Neural cell (in vitro differentiated cells): ENCODE results near the gene CCNI. TPM values are rescaled to one million over a fixed set of nuclear protein-coding genes. Genes with fewer than 3 reads are reported as not detected.

Experiments
- H2AFZ ChIP-seq: fragments of 200-600, 300-800 bp; sonication (generic), shearing (Covaris generic); 2 replicates; pipeline ENCODE4 v1.6.0; 2014; ENCODE audit warnings: low read depth, mild to moderate bottlenecking, antibody characterized with exemption, low read length, moderate library complexity
- H3F3A ChIP-seq: fragments of 200-600 bp; shearing (Covaris generic); 2 replicates; pipeline ENCODE4 v1.6.1; 2016; ENCODE audit warnings: mild to moderate bottlenecking, moderate library complexity, mixed read lengths, antibody characterized with exemption, low read length; ENCODE audit not compliant: insufficient read depth, poor library complexity, severe bottlenecking
- H3K27ac ChIP-seq: fragments of 200-600, 300-800 bp; sonication (generic), shearing (Covaris generic); 2 replicates; pipeline ENCODE4 v1.5.1; 2014; ENCODE audit warnings: mild to moderate bottlenecking, low read length, moderate library complexity
- H3K27me3 ChIP-seq: fragments of 300-800, 200-600 bp; sonication (generic), shearing (Covaris generic); 2 replicates; pipeline ENCODE4 v1.6.0; 2014; ENCODE audit warnings: mild to moderate bottlenecking, low read depth, low read length, moderate library complexity; ENCODE audit not compliant: insufficient read depth
- H3K36me3 ChIP-seq: fragments of 300-800, 200-600 bp; sonication (generic), shearing (Covaris generic); 2 replicates; pipeline ENCODE4 v1.5.1; 2014; ENCODE audit warnings: mild to moderate bottlenecking, antibody characterized with exemption, low read length, moderate library complexity; ENCODE audit not compliant: insufficient read depth
- H3K4me2 ChIP-seq: fragments of 300-800, 200-600 bp; sonication (generic), shearing (Covaris generic); 2 replicates; pipeline ENCODE4 v1.6.0; 2014; ENCODE audit warnings: mild to moderate bottlenecking, low read length
- H3K4me3 ChIP-seq: fragments of 300-800, 200-600 bp; sonication (generic), shearing (Covaris generic); 2 replicates; pipeline ENCODE4 v1.5.1; 2014; ENCODE audit warnings: mild to moderate bottlenecking, low read length, moderate library complexity
- H3K79me2 ChIP-seq: fragments of 200-600 bp; shearing (Covaris generic); replicated peaks from 2 replicates; pipeline ENCODE4 v1.6.0; 2014; ENCODE audit warnings: mild to moderate bottlenecking, low read length, moderate library complexity; ENCODE audit not compliant: insufficient read depth
- H3K9ac ChIP-seq: fragments of 300-800, 200-600 bp; sonication (generic), shearing (Covaris generic); 2 replicates; pipeline ENCODE4 v1.6.1; 2016; ENCODE audit warnings: mild to moderate bottlenecking, low read length, mixed read lengths
- H3K9me2 ChIP-seq: fragments of 200-600 bp; shearing (Covaris generic); 2 replicates; pipeline ENCODE4 v1.6.1; 2016; ENCODE audit warnings: mild to moderate bottlenecking, low read length, mixed read lengths; ENCODE audit not compliant: insufficient read depth
- H3K9me3 ChIP-seq: fragments of 200-600, 300-800 bp; sonication (generic), shearing (Covaris generic); 2 replicates; pipeline ENCODE4 v1.6.1; 2016; ENCODE audit warnings: mild to moderate bottlenecking, mixed run types, low read length, moderate library complexity, mixed read lengths
- H4K20me1 ChIP-seq: fragments of 200-600 bp; shearing (Covaris generic); 2 replicates; pipeline ENCODE4 v1.6.1; 2016; ENCODE audit warnings: mild to moderate bottlenecking, mixed run types; ENCODE audit not compliant: insufficient read depth
- CTCF ChIP-seq: fragments of 450-650 bp; IDR thresholded peaks from 2 replicates; pipeline ENCODE4 v1.5.1; 2014; ENCODE audit warnings: antibody characterized with exemption, mild to moderate bottlenecking, moderate library complexity; ENCODE audit not compliant: poor library complexity, severe bottlenecking
- EP300 ChIP-seq: fragments of 450-650 bp; conservative IDR thresholded peaks from 2 replicates; pipeline ENCODE4 v1.6.1; 2014; ENCODE audit warnings: antibody characterized with exemption, mild to moderate bottlenecking, moderate library complexity; ENCODE audit not compliant: poor library complexity, severe bottlenecking
- EZH2 ChIP-seq: fragments of 200-600, 300-800 bp; shearing (Covaris generic), sonication (generic); IDR thresholded peaks from 2 replicates; pipeline ENCODE4 v1.6.1; 2014; ENCODE audit warnings: antibody characterized with exemption, low read length, borderline replicate concordance, mild to moderate bottlenecking; ENCODE audit not compliant: insufficient read depth, poor library complexity, severe bottlenecking
- MXI1 ChIP-seq: fragments of 450-650 bp; conservative IDR thresholded peaks from 2 replicates; pipeline ENCODE4 v1.6.1; 2014; ENCODE audit warnings: antibody characterized with exemption, mild to moderate bottlenecking; ENCODE audit not compliant: poor library complexity, severe bottlenecking
- POLR2AphosphoS5 ChIP-seq: IDR thresholded peaks from 2 replicates; pipeline ENCODE4 v1.6.1; 2012
- RAD21 ChIP-seq: fragments of 450-650 bp; conservative IDR thresholded peaks from 2 replicates; pipeline ENCODE4 v1.6.1; 2014; ENCODE audit warnings: antibody characterized with exemption, mild to moderate bottlenecking, moderate library complexity
- REST ChIP-seq: IDR thresholded peaks from 2 replicates; pipeline ENCODE4 v1.6.1; 2012; ENCODE audit warnings: borderline replicate concordance
- SMC3 ChIP-seq: fragments of 450-650 bp; conservative IDR thresholded peaks from 2 replicates; pipeline ENCODE4 v1.6.1; 2014; ENCODE audit warnings: antibody characterized with exemption, mild to moderate bottlenecking, moderate library complexity; ENCODE audit not compliant: poor library complexity
- TAF1 ChIP-seq: IDR thresholded peaks from 2 replicates; pipeline ENCODE4 v1.6.1; 2012; ENCODE audit warnings: low read depth
- polyA plus RNA-seq: library from polyadenylated mRNA; depleted of rRNA; stranded (reverse); fragments of >200 nt; gene quantifications from 2 replicates; pipeline ENCODE4 v1.2.3, GENCODE V29; 2014

CCNI gene
- polyA plus RNA-seq, 1 donor from 2014 or later: 129 TPM

DNA sequence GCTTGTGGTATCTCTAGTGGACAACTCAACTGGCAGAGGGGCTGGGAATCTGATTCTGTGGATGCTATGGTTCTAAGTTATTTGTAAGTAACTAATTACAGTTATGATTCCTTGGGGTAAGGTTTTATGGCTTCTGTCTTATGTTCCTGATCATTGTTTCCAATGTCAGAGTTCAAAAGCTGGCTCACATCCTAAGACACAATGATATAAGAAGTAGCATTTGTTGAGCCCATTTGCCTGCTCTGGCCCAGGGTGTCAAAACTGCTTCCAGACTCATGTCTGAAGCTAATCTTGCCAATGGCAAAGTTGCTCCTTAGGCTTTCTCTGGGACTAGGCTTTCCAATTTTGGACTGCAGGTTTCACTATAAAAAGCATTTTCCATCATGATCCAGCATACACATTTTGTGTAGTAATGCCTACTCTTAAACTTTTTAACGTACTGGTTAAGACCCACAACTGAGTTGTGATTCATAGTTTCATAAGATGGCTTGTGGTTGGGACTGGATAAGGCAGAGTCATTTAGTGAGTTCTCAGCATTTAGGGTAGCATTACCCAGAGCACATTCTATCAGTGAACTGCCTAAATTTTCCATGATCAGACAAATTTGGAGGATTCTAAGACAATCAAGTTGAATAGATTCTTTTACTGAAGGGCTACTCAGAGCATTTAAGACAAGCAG lies 50.0 kb downstream of the CCNI start:
- H3K27ac ChIP-seq: no peak overlapping the region
- peaks cover 49% of the 10 kb centered on the region for H3K36me3 ChIP-seq
- no peak overlapping the region for H2AFZ ChIP-seq
- no peaks in the 10 kb centered on the region for H4K20me1 ChIP-seq
- H3K9me2 ChIP-seq: no peaks in the 10 kb centered on the region
- H3K9ac ChIP-seq: no peak overlapping the region
- H3K79me2 ChIP-seq: no peaks in the 10 kb centered on the region
- H3K9me3 ChIP-seq: no peaks in the 10 kb centered on the region
- no peak overlapping the region for H3K4me3 ChIP-seq
- H3K4me2 ChIP-seq: no peak overlapping the region
- no peaks in the 10 kb centered on the region for H3K27me3 ChIP-seq
- TF ChIP-seq RAD21: no peak
- TF ChIP-seq TAF1: no peak
- TF ChIP-seq POLR2AphosphoS5: no peak
- no peak for TF ChIP-seq MXI1
- no peak for TF ChIP-seq REST
- no peak for TF ChIP-seq EP300
- TF ChIP-seq CTCF: no peak
- no peak for TF ChIP-seq EZH2
- no peaks in the 10 kb centered on the region for H3F3A ChIP-seq

DNA sequence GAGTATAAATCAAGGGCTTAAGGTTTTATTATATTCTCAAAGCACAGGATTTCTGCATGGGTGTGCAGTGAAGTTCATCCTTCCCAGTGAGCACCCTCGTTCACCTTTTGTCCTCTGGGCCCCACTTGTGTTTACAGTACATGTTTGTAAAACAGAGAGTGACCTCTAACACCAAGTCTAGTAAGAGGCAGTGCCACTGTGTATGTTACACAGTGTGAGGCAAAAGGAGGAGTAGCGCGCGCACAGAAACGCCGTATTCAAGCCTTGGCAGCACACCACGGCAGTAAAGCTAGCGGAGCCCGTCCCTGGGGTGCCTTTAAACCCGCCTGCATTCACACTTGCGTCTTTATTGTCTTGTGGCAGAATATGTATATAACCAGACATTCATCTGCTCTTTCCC lies 51.9 kb downstream of the CCNI start:
- H2AFZ ChIP-seq: no peak overlapping the region
- no peaks in the 10 kb centered on the region for H3F3A ChIP-seq
- no peaks in the 10 kb centered on the region for H3K9me3 ChIP-seq
- H3K27me3 ChIP-seq: no peaks in the 10 kb centered on the region
- peaks cover 62% of the 10 kb centered on the region for H3K36me3 ChIP-seq
- no peak overlapping the region for H3K27ac ChIP-seq
- no peaks in the 10 kb centered on the region for H3K9me2 ChIP-seq
- no peak overlapping the region for H3K4me2 ChIP-seq
- TF ChIP-seq POLR2AphosphoS5 (no peak), SMC3 (no peak), MXI1 (no peak), RAD21 (no peak), REST (no peak), EP300 (no peak), EZH2 (no peak), CTCF (no peak), TAF1 (no peak)
- H3K79me2 ChIP-seq: no peaks in the 10 kb centered on the region
- no peaks in the 10 kb centered on the region for H4K20me1 ChIP-seq
- no peak overlapping the region for H3K9ac ChIP-seq
- H3K4me3 ChIP-seq: no peak overlapping the region
